HG03280 (cell line): Measurements from ENCODE around the gene CDCA3.

Source experiments
- ATAC-seq: cut with Tn5 transposase; IDR thresholded peaks from one replicate; pipeline ENCODE4 v1.9.1; 2021; ENCODE audit warnings: mild to moderate bottlenecking, moderate library complexity; ENCODE audit not compliant: unreplicated experiment

CDCA3 gene

DNA sequence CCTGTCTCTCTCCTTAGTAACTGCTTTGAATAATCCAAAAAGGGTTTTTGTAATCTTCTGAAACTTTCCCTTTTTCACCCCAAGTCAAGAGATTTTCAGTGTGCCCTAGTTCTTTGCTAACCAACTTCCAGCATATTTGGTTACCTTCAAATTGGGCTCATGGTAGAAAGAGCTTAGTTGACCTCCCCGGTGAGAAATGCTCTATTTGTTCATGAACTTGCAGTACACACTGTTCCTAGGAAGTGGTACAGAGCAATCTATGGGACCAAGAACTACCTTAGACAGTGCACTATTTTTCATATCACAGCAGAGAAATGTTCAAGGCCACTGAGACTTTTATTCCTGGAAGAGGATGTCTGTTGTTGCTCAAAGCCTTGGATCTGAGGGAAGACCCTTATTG lies 2.5 kb upstream of the CDCA3 start:
- no peak for ATAC-seq

DNA sequence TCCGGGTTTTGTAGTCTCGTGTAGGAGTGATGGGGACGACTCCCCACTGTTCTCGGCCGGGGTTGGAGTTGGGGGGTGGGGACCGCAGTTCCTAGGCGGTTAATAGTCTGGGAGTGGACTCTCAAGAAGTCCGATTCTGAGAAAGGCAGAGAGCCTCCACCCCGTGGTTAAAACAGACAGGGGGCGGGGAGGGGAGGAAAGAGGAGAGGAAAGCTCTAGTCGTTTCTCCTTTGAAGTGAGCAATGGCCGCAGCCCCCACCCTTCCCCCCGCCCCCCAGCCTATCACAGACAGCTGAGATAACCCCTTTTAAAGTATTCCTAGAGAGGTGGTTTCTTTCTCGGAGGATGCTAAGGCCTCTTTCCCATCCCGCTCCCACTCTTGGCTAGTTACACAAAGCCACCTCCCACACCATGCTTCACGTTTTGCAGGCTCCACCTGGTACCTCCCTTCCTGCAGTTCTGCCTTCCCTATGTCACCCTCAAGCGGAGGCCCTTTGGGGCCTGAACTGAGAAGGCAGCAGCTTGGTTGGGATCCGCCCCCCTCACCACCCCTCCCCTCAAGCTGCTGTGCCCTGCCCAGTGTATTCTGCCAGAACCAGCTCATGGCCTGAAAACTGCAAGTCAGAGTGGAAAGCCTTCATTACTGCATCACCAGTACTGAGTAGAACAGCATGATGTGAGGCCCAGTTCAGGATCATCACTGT lies 1.7 kb upstream of the CDCA3 start:
- no peak for ATAC-seq

DNA sequence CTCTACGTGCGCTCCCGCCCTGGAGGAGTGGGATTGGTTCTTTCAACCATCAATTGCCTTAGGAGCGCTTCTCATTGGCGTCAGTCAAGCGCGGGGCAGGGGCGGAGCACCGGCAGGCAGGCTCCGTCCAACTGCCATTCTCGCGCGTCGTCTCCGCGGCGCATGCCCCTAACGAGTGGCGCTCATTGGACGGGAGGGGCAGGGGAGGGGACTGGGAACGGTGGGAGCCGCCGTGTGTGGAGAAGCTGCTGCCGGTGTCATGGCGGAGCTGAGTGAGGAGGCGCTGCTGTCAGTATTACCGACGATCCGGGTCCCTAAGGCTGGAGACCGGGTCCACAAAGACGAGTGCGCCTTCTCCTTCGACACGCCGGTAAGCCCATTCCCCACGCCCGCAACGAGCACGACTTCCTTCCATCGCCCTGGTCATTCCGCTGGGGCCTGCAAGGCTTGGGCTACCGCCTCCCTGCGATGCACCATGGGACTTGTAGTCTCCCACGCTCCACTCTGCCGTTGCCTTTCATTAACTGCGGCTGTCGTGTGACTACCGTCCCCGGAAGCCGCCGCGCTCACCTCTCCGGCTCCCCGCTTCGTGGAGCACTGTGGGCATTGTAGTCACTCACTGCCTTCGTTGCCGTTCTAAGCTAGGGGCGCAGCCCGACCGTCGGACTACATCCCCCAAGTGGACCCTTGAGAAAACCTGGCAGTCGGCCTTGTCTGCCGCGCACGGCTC lies 1.0 kb upstream of the CDCA3 start, which contains the start of gene USP5:
USP5 (plus strand) TSS at position 230 of the 730 bp plus-strand sequence; CDS start at position 260, 30 bp downstream.
- ATAC-seq, result peak; percentile 72

- ATAC-seq, result no peak
Measured at GRCh38 chr12:6850796-6851152, 312 bp downstream of the CDCA3 start.

GRCh38 chr12:6849976-6850560 lies 1.0 kb downstream of the CDCA3 start:
- ATAC-seq, result no peak

- ATAC-seq, result no peak
Measured at GRCh38 chr12:6849427-6849826, 1.7 kb downstream of the CDCA3 start.

GRCh38 chr12:6847676-6848075 lies 3.4 kb downstream of the CDCA3 start:
- no peak for ATAC-seq

DNA sequence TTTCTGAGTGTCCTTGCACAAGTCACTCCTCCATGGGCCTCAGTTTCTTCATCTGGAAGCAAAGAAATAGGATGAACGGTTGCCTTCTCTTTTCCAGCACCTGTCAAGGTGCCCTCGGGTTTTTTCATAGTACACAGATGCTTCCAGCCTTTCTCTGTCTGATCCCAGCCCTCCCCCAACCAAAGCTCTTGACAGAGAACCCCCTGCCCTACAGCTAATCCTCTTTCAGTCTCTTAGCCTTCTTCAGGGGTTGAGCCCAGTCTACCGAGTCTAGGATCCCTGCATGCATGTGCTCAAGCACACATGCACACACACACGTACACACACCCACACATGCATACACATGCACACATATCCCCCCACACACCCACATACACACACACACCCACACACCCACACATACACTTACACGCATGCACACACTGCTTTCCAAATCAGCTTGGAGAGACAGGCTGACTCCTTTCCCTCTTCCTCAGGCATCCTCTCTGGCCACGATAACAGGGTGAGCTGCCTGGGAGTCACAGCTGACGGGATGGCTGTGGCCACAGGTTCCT lies 4.7 kb downstream of the CDCA3 start:
- no peak for ATAC-seq

GRCh38 chr12:6845395-6845794 lies 5.7 kb downstream of the CDCA3 start:
- no peak for ATAC-seq

GRCh38 chr12:6843118-6843902 lies 7.8 kb downstream of the CDCA3 start:
- ATAC-seq, result no peak

DNA sequence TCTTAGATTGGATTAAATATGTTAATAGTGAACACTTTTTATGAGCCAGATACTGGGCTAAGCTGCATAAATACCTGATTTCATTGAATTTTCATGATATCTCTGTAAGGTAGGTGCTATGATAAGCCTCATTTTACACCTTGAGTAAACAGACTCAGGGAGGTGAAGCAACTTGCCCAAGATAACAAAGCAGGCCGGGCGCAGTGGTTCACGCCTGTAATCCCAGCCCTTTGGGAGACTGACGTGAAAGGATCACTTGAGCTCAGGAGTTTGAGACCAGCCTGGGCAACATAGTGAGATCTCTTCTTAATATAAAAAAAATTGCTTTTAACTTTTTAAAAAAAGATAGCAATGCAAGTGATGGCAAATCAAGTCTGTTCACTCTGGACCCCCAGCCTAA lies 9.0 kb downstream of the CDCA3 start:
- no peak for ATAC-seq

GRCh38 chr12:6840761-6841515 lies 10.1 kb downstream of the CDCA3 start, which contains the start of gene GNB3:
Gene GNB3 (plus strand): TSS chr12:6840925. CDS start chr12:6841288, 363 bp downstream.
- no peak for ATAC-seq

DNA sequence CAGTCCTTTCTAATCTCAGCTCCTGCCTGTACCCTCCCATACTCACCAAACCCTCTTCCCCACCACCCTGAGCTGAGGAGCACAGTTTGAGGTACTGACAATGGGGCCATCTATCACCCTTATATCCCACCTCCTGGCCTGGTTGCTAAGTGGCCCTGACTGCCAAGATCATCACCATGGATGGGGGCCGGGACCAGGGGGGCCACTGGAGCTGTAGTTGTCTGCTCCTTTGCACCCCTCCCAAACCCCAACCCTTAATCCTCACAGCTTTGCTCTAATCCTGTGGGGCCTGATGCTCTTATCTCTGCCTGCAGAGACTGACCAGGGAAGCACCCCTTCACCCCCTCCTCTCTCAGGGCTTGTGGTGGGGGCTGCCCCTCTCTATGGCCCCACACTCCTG lies 10.8 kb downstream of the CDCA3 start:
- ATAC-seq, result no peak

- ATAC-seq, result peak; percentile 76
Measured at GRCh38 chr12:6839482-6840201, 11.4 kb downstream of the CDCA3 start.

GRCh38 chr12:6838854-6839253 lies 12.2 kb downstream of the CDCA3 start:
- no peak for ATAC-seq

DNA sequence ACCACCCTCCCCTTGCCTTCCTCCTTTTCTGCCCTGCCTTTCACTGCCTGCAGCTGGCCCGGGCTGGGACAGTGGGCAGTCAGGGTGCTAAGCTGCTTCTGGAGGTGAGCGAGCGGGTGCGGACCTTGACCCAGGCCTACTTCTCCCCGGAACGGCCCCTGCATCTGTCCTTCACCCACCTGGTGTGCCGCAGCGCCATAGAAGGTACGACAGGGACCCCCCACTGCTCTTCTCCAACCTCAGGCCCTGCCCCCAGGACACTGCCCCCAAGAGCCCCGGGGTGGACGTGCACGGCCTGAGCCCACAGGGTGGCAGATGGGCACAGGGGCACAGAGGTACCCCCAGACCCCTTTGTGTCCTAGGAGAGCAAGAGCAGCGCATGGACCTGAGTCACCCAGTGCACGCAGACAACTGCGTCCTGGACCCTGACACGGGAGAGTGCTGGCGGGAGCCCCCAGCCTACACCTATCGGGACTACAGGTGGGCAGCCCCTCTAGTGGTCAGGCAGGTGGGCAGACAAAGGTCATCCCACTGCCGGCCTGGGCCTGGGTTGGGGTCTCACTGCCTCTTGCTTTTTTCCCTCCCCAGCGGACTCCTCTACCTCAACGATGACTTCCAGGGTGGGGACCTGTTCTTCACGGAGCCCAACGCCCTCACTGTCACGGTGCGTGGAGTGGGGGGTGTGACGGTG lies 13.6 kb downstream of the CDCA3 start:
- no peak for ATAC-seq

GRCh38 chr12:6836851-6837250 lies 14.2 kb downstream of the CDCA3 start:
- no peak for ATAC-seq

GRCh38 chr12:6834873-6835272 lies 16.2 kb downstream of the CDCA3 start:
- ATAC-seq, result no peak

DNA sequence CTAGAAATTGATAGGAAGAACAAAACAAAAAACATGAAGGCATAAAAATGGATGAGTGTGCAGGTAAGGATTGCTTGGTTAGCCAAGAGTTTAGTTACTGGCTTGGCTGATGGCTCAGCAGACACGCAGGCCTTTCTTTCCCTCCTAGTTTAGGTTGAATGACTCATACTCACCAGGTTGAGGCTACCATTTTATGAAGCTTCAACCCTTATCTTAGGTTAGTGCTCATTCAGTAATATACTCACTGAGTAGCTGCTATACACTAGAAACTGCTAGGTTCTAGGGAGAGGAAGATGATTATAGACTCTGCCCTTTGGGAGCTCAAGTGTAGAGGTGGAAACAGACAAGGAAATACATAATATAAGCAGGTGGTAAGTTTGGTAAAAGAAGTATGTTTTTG lies 16.8 kb downstream of the CDCA3 start:
- no peak for ATAC-seq
